ENCODE measurements around the gene TAS2R3.

DNA sequence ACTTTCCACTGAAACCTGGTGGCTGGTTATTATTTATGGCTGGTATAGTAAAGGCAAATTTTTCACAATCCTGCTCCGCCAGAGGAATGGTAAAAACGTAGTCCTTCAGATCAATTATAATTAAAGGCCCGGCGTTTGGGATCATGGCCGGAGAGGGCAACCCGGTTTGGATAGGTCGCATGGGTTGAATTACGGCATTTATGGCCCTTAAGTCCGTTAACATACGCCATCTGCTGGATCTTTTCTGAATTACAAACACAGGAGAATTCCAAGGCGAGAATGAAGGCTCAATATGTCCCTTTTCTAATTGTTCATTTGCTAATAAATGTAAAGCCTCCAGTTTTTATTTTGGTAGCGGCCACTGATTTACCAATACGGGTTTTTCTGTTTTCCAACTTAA lies 11.3 kb upstream of the TAS2R3 start:
- TF ChIP-seq TAF1 (IDR thresholded peaks at IDR 0.05; ENCODE audit: borderline replicate concordance, insufficient read depth, low read length) (no peak), SIN3A (IDR thresholded peaks at IDR 0.05; ENCODE audit: borderline replicate concordance, insufficient read depth, low read length) (no peak)
- TF ChIP-seq, protein P1, sequence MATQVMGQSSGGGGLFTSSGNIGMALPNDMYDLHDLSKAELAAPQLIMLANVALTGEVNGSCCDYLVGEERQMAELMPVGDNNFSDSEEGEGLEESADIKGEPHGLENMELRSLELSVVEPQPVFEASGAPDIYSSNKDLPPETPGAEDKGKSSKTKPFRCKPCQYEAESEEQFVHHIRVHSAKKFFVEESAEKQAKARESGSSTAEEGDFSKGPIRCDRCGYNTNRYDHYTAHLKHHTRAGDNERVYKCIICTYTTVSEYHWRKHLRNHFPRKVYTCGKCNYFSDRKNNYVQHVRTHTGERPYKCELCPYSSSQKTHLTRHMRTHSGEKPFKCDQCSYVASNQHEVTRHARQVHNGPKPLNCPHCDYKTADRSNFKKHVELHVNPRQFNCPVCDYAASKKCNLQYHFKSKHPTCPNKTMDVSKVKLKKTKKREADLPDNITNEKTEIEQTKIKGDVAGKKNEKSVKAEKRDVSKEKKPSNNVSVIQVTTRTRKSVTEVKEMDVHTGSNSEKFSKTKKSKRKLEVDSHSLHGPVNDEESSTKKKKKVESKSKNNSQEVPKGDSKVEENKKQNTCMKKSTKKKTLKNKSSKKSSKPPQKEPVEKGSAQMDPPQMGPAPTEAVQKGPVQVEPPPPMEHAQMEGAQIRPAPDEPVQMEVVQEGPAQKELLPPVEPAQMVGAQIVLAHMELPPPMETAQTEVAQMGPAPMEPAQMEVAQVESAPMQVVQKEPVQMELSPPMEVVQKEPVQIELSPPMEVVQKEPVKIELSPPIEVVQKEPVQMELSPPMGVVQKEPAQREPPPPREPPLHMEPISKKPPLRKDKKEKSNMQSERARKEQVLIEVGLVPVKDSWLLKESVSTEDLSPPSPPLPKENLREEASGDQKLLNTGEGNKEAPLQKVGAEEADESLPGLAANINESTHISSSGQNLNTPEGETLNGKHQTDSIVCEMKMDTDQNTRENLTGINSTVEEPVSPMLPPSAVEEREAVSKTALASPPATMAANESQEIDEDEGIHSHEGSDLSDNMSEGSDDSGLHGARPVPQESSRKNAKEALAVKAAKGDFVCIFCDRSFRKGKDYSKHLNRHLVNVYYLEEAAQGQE (IDR thresholded peaks at IDR 0.05; ENCODE audit: insufficient read depth in 1 of 2, low read depth in 2 of 2, low read length in 2 of 2) = no peak
